SK-N-SH treated with all-trans-retinoic acid at 6 μM for 48 hours (cell line): ENCODE measurements around the gene IPO5.

ENCODE experiments used
- ATAC-seq: fragments of 200-7000 bp; cut with Tn5 transposase; 3 replicates; pipeline ENCODE4 v1.9.1; 2020; ENCODE audit warnings: mild to moderate bottlenecking, moderate library complexity
- ARNTL ChIP-seq: fragments of 450-650 bp; formaldehyde crosslinking; IDR thresholded peaks from 2 replicates; pipeline ENCODE4 v1.5.0; 2020; ENCODE audit warnings: low read depth, mild to moderate bottlenecking, moderate library complexity, borderline replicate concordance
- BACH2 ChIP-seq: fragments of 250-450 bp; sonication (Bioruptor Pico); IDR thresholded peaks from 2 replicates; pipeline ENCODE4 v1.9.0; 2021; ENCODE audit warnings: mild to moderate bottlenecking, borderline replicate concordance
- CREB5 ChIP-seq: fragments of 250-450 bp; sonication (Bioruptor Pico); IDR thresholded peaks from 2 replicates; pipeline ENCODE4 v1.5.1; 2020; ENCODE audit warnings: low read depth, mild to moderate bottlenecking, moderate library complexity
- CSDC2 ChIP-seq: fragments of 250-450 bp; sonication (Bioruptor Pico); IDR thresholded peaks from 2 replicates; pipeline ENCODE4 v1.5.0; 2020; ENCODE audit warnings: mild to moderate bottlenecking, moderate library complexity
- CSRNP3 ChIP-seq: fragments of 250-450 bp; sonication (Bioruptor Pico); IDR thresholded peaks from 2 replicates; pipeline ENCODE4 v1.5.1; 2021; ENCODE audit warnings: mild to moderate bottlenecking, moderate library complexity
- GLIS3 ChIP-seq: fragments of 250-450 bp; sonication (Bioruptor Pico); IDR thresholded peaks from 2 replicates; pipeline ENCODE4 v1.5.0; 2020; ENCODE audit warnings: mild to moderate bottlenecking, moderate library complexity
- ISL1 ChIP-seq: fragments of 250-450 bp; sonication (Bioruptor Pico); IDR thresholded peaks from 2 replicates; pipeline ENCODE4 v2.1.2; 2022; ENCODE audit warnings: mild to moderate bottlenecking, moderate library complexity
- POU6F1 ChIP-seq: fragments of 250-450 bp; sonication (Bioruptor Pico); IDR thresholded peaks from 2 replicates; pipeline ENCODE4 v1.8.0; 2021; ENCODE audit warnings: low read depth, mild to moderate bottlenecking, moderate library complexity, borderline replicate concordance
- TCF4 ChIP-seq: fragments of 250-450 bp; sonication (Bioruptor Pico); IDR thresholded peaks from 2 replicates; pipeline ENCODE4 v1.8.0; 2021; ENCODE audit warnings: mild to moderate bottlenecking, moderate library complexity, borderline replicate concordance
- TOX ChIP-seq: fragments of 250-450 bp; sonication (Bioruptor Pico); IDR thresholded peaks from 2 replicates; pipeline ENCODE4 v1.8.0; 2021; ENCODE audit warnings: mild to moderate bottlenecking, moderate library complexity, borderline replicate concordance
- TSHZ2 ChIP-seq: fragments of 250-450 bp; sonication (Bioruptor Pico); IDR thresholded peaks from 2 replicates; pipeline ENCODE4 v1.5.0; 2020; ENCODE audit warnings: mild to moderate bottlenecking, moderate library complexity
- ZFP3 ChIP-seq: fragments of 250-450 bp; sonication (Bioruptor Pico); IDR thresholded peaks from 2 replicates; pipeline ENCODE4 v1.5.0; 2020; ENCODE audit warnings: mild to moderate bottlenecking, moderate library complexity
- ZFP30 ChIP-seq: fragments of 450-650 bp; formaldehyde crosslinking; IDR thresholded peaks from 2 replicates; pipeline ENCODE4 v1.5.0; 2022; ENCODE audit warnings: mild to moderate bottlenecking, moderate library complexity
- ZNF565 ChIP-seq: fragments of 450-650 bp; formaldehyde crosslinking; conservative IDR thresholded peaks from 2 replicates; pipeline ENCODE4 v1.5.0; 2020; ENCODE audit warnings: low read depth, mild to moderate bottlenecking, moderate library complexity
- ZNF70 ChIP-seq: fragments of 450-650 bp; formaldehyde crosslinking; IDR thresholded peaks from 2 replicates; pipeline ENCODE4 v1.5.0; 2020; ENCODE audit warnings: mild to moderate bottlenecking, moderate library complexity
- ZNF8 ChIP-seq: fragments of 450-650 bp; formaldehyde crosslinking; IDR thresholded peaks from 2 replicates; pipeline ENCODE4 v1.5.0; 2020; ENCODE audit warnings: mild to moderate bottlenecking, moderate library complexity

IPO5 gene

GRCh38 chr13:97932647-97933046 is 20.8 kb upstream of the IPO5 start (continued):
- no peak for TF ChIP-seq POU6F1 (CRISPR knock-in tag)

- no peak for TF ChIP-seq TCF4 (CRISPR knock-in tag)
- TF ChIP-seq, all 23 proteins: peak for 0
- no peak for ATAC-seq
Measured at GRCh38 chr13:97933776-97934175, 19.7 kb upstream of the IPO5 start.

GRCh38 chr13:97934590-97934989 is 18.9 kb upstream of the IPO5 start:
- TF ChIP-seq ARNTL (CRISPR knock-in tag) (no peak), CREB5 (CRISPR knock-in tag) (no peak)
- ATAC-seq: no peak

- TF ChIP-seq ZNF70 (CRISPR knock-in tag) (no peak), CREB5 (CRISPR knock-in tag) (no peak), CSRNP3 (CRISPR knock-in tag) (no peak), ZNF8 (CRISPR knock-in tag) (no peak), ZNF565 (CRISPR knock-in tag) (no peak), ARNTL (CRISPR knock-in tag) (no peak), TSHZ2 (CRISPR knock-in tag) (no peak), ZFP3 (no peak), TOX (CRISPR knock-in tag) (no peak), ZFP30 (no peak), CSDC2 (CRISPR knock-in tag) (no peak), ISL1 (no peak)
- ATAC-seq: no peak
Measured at GRCh38 chr13:97935071-97935470, 18.4 kb upstream of the IPO5 start.

GRCh38 chr13:97936036-97936435 is 17.4 kb upstream of the IPO5 start:
- no peak for TF ChIP-seq GLIS3 (CRISPR knock-in tag)
- no peak for TF ChIP-seq BACH2 (CRISPR knock-in tag)
- ATAC-seq: no peak
